PC-9 (cell line): ENCODE results near the gene MLST8. TPM values are rescaled to one million over a fixed set of nuclear protein-coding genes. Genes with fewer than 3 reads are reported as not detected.

Experiments
- BruUV-seq: library from RNA; stranded (reverse); fragments of 400-500 nt; replicated peaks from 2 replicates; lab custom pipeline; 2021; lab: Mats Ljungman, UMichigan
- CTCF ChIA-PET: fragments of 300-600 bp; sonication (Branson Sonifier 250); formaldehyde crosslinking; loops from one replicate; lab custom pipeline; 2022; ENCODE audit warnings: antibody characterized with exemption; lab: Charles Lee
- POLR2A ChIA-PET: fragments of 300-600 bp; sonication (Branson Sonifier 250); formaldehyde crosslinking; loops from one replicate; lab custom pipeline; 2022; ENCODE audit warnings: antibody characterized with exemption; ENCODE audit not compliant: unreplicated experiment; lab: Charles Lee
- DNase-seq, 2 experiments: peaks; one replicate each; pipeline versions ENCODE4 v3.0.0 to v3.0.0-alpha.2; 2015 to 2022; ENCODE audit warnings: mixed read lengths in 1 of 2
- H2AFZ ChIP-seq: fragments of 200-600 bp; sonication (generic); 2 replicates; pipeline ENCODE4 v1.8.1; 2017; ENCODE audit warnings: antibody characterized with exemption
- H3F3A ChIP-seq: fragments of 200-600 bp; sonication (generic); 2 replicates; pipeline ENCODE4 v1.8.1; 2017; ENCODE audit warnings: antibody characterized with exemption, mild to moderate bottlenecking, low read depth; ENCODE audit not compliant: insufficient read depth
- H3K27ac ChIP-seq: fragments of 200-600 bp; sonication (generic); 2 replicates; pipeline ENCODE4 v1.6.1; 2016; ENCODE audit warnings: mixed run types
- H3K27me3 ChIP-seq: fragments of 200-600 bp; sonication (generic); 2 replicates; pipeline ENCODE4 v1.6.1; 2016; ENCODE audit warnings: low read depth, mixed run types; ENCODE audit not compliant: insufficient read depth
- H3K36me3 ChIP-seq: fragments of 200-600 bp; sonication (generic); 2 replicates; pipeline ENCODE4 v1.6.1; 2016; ENCODE audit warnings: low read depth, mixed run types
- H3K4me1 ChIP-seq: fragments of 200-600 bp; sonication (generic); replicated peaks from 2 replicates; pipeline ENCODE4 v1.6.1; 2016; ENCODE audit warnings: mixed run types; ENCODE audit not compliant: insufficient read depth
- H3K4me2 ChIP-seq: fragments of 200-600 bp; sonication (generic); 2 replicates; pipeline ENCODE4 v1.6.1; 2017; ENCODE audit warnings: mixed run types
- H3K4me3 ChIP-seq: fragments of 200-600 bp; sonication (generic); 2 replicates; pipeline ENCODE4 v1.6.1; 2016; ENCODE audit warnings: mixed run types
- H3K79me2 ChIP-seq: fragments of 200-600 bp; sonication (generic); 2 replicates; pipeline ENCODE4 v1.6.1; 2017; ENCODE audit warnings: low read depth, mixed run types
- H3K9me2 ChIP-seq: fragments of 200-600 bp; sonication (generic); 2 replicates; pipeline ENCODE4 v1.8.1; 2017; ENCODE audit warnings: mild to moderate bottlenecking; ENCODE audit not compliant: insufficient read depth
- H3K9me3 ChIP-seq: fragments of 200-600 bp; sonication (generic); 2 replicates; pipeline ENCODE4 v1.8.1; 2016; ENCODE audit warnings: low read depth; ENCODE audit not compliant: insufficient read depth
- H4K20me1 ChIP-seq: fragments of 200-600 bp; sonication (generic); 2 replicates; pipeline ENCODE4 v1.8.1; 2017; ENCODE audit not compliant: insufficient read depth
- EZH2 ChIP-seq: fragments of 200-600 bp; sonication (generic); IDR thresholded peaks from 2 replicates; pipeline ENCODE4 v1.8.0; 2017; ENCODE audit warnings: antibody characterized with exemption, low read depth
- intact Hi-C: fragments of 100-400 bp; cut with micrococcal nuclease; formaldehyde crosslinking; loops from one replicate; pipeline ENCODE4 v1.10.0; 2022; ENCODE audit not compliant: unreplicated experiment
- total RNA-seq: library from RNA; stranded (reverse); gene quantifications from 2 replicates; pipeline ENCODE4 v1.2.3, GENCODE V29; 2021
- TF ChIP-seq, protein P1 (sequence below): fragments of 200-600 bp; sonication (generic); conservative IDR thresholded peaks from 2 replicates; pipeline ENCODE4 v1.6.1; 2017; ENCODE audit warnings: mixed run types, antibody characterized with exemption, mild to moderate bottlenecking, moderate library complexity

The MLST8 gene
- total RNA-seq, 1 experiment from 2014 or later, result 66.3 TPM

- Histone ChIP-seq H3K36me3 (peaks cover 4% of the 10 kb centered on the region; the same call in 1 of the 2 replicates), H3K27ac (peak overlapping the region; percentile 24), H3K27me3 (no peaks in the 10 kb centered on the region), H4K20me1 (peaks cover 34% of the 10 kb centered on the region), H3F3A (peaks cover 18% of the 10 kb centered on the region), H3K4me3 (peak overlapping the region; percentile 83), H3K4me1 (peaks cover 20% of the 10 kb centered on the region), H3K9me3 (no peaks in the 10 kb centered on the region), H3K4me2 (peak overlapping the region; percentile 70), H3K79me2 (peaks cover 51% of the 10 kb centered on the region), H3K9me2 (no peaks in the 10 kb centered on the region), H2AFZ (peak overlapping the region; percentile 83)
- no peak for TF ChIP-seq EZH2
- TF ChIP-seq, protein P1, sequence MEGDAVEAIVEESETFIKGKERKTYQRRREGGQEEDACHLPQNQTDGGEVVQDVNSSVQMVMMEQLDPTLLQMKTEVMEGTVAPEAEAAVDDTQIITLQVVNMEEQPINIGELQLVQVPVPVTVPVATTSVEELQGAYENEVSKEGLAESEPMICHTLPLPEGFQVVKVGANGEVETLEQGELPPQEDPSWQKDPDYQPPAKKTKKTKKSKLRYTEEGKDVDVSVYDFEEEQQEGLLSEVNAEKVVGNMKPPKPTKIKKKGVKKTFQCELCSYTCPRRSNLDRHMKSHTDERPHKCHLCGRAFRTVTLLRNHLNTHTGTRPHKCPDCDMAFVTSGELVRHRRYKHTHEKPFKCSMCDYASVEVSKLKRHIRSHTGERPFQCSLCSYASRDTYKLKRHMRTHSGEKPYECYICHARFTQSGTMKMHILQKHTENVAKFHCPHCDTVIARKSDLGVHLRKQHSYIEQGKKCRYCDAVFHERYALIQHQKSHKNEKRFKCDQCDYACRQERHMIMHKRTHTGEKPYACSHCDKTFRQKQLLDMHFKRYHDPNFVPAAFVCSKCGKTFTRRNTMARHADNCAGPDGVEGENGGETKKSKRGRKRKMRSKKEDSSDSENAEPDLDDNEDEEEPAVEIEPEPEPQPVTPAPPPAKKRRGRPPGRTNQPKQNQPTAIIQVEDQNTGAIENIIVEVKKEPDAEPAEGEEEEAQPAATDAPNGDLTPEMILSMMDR, result no peak
- intact Hi-C loops, result loop anchor here (1.0 to 10.0 kb wide), 5 partner anchors 9 to 681 kb away; partner anchors contain the start of genes ECI1 and RNPS1
- DNase-seq, result peak in 1 of 2 experiments; percentile 71
- BruUV-seq, result TSS peak; percentile 56
- ChIA-PET POLR2A (interaction anchor here (0.7 to 1.0 kb wide), 2 partner anchors 35 to 69 kb away, joined by 5 to 8 read pairs; partner anchors contain the start of gene TRAF7), CTCF (no interaction called here)
These were observed 18.8 kb downstream of the MLST8 start for GRCh38 chr16:2223942-2224486.

- peaks cover 18% of the 10 kb centered on the region for H3F3A ChIP-seq
- H3K4me1 ChIP-seq, result peaks cover 20% of the 10 kb centered on the region
- no peaks in the 10 kb centered on the region for H3K27me3 ChIP-seq
- intact Hi-C loops, result loop anchor here (10.0 kb wide), 1 partner anchor 678 kb away; no protein-coding TSS in a partner anchor
- H2AFZ ChIP-seq, result no peak overlapping the region
- DNase-seq, result no peak
- peaks cover 41% of the 10 kb centered on the region for H4K20me1 ChIP-seq
- no peak overlapping the region for H3K27ac ChIP-seq
- H3K36me3 ChIP-seq, result peaks cover 4% of the 10 kb centered on the region; the same call in 1 of the 2 replicates
- H3K9me3 ChIP-seq, result no peaks in the 10 kb centered on the region
- no peaks in the 10 kb centered on the region for H3K9me2 ChIP-seq
- peaks cover 51% of the 10 kb centered on the region for H3K79me2 ChIP-seq
- ChIA-PET POLR2A (interaction anchor here (0.5 to 0.8 kb wide), 4 partner anchors 16 to 247 kb away, joined by 3 to 8 read pairs (median 6); no protein-coding TSS in a partner anchor), CTCF (interaction anchor here (0.6 kb wide), 1 partner anchor 136 kb away, joined by 6 read pairs; no protein-coding TSS in a partner anchor)
- H3K4me2 ChIP-seq, result peak overlapping the region; percentile 57
- no TSS peak for BruUV-seq
- H3K4me3 ChIP-seq, result no peak overlapping the region
- no peak for TF ChIP-seq EZH2
- TF ChIP-seq, protein P1, result no peak
These were observed 21.1 kb downstream of the MLST8 start for GRCh38 chr16:2226245-2226793.

- no TSS peak for BruUV-seq
- Histone ChIP-seq H3K79me2 (peaks cover 51% of the 10 kb centered on the region), H3K27me3 (no peaks in the 10 kb centered on the region), H3K9me2 (no peaks in the 10 kb centered on the region), H3K4me2 (peak overlapping the region; percentile 57; the same call in 1 of the 2 replicates), H3K27ac (no peak overlapping the region), H4K20me1 (peaks cover 41% of the 10 kb centered on the region), H3K4me1 (peaks cover 20% of the 10 kb centered on the region), H3K36me3 (peaks cover 4% of the 10 kb centered on the region; the same call in 1 of the 2 replicates), H2AFZ (no peak overlapping the region), H3K9me3 (no peaks in the 10 kb centered on the region), H3F3A (peaks cover 18% of the 10 kb centered on the region), H3K4me3 (no peak overlapping the region)
- TF ChIP-seq, protein P1, result no peak
- no peak for TF ChIP-seq EZH2
- POLR2A ChIA-PET, result interaction anchor here (0.5 to 0.8 kb wide), 4 partner anchors 15 to 191 kb away, joined by 3 to 8 read pairs (median 6); no protein-coding TSS in a partner anchor
- intact Hi-C loops, result loop anchor here (10.0 kb wide), 1 partner anchor 678 kb away; no protein-coding TSS in a partner anchor
- CTCF ChIA-PET, result no interaction called here
- no peak for DNase-seq
These were observed 21.7 kb downstream of the MLST8 start for GRCh38 chr16:2226918-2227317.
